Measurements from ENCODE around the gene MXD3.

DNA sequence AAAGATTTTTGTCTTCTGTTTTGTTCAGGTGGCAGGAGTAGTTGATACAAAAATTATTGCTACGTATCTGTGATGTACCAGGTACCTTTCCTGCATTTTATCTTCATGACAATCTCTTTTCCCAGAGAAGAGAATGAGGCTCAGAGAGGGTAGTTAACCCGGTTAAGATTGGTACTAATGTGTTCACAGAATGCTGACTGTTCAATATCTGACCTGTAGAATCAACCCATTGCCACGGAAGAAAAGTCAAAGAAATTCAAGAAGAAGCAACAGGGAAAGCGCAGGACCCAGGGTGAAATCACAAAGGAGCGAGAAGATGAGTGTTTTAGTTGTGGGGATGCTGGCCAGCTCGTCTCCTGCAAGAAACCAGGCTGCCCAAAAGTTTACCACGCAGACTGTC, 20.0 kb downstream of the MXD3 start:
- no peak for TF ChIP-seq POLR2A (IDR thresholded peaks at IDR 0.05)
- TF ChIP-seq, protein P1, sequence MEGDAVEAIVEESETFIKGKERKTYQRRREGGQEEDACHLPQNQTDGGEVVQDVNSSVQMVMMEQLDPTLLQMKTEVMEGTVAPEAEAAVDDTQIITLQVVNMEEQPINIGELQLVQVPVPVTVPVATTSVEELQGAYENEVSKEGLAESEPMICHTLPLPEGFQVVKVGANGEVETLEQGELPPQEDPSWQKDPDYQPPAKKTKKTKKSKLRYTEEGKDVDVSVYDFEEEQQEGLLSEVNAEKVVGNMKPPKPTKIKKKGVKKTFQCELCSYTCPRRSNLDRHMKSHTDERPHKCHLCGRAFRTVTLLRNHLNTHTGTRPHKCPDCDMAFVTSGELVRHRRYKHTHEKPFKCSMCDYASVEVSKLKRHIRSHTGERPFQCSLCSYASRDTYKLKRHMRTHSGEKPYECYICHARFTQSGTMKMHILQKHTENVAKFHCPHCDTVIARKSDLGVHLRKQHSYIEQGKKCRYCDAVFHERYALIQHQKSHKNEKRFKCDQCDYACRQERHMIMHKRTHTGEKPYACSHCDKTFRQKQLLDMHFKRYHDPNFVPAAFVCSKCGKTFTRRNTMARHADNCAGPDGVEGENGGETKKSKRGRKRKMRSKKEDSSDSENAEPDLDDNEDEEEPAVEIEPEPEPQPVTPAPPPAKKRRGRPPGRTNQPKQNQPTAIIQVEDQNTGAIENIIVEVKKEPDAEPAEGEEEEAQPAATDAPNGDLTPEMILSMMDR (IDR thresholded peaks at IDR 0.05) = no peak

Data from breast epithelium (tissue), 3 donors.